Erythroblast (primary cell): Measurements from ENCODE around the gene MARCHF5.

ENCODE experiments used
- GATA1 ChIP-seq: IDR thresholded peaks from 2 replicates; pipeline ENCODE4 v1.6.1; 2011; ENCODE audit warnings: low read depth, mild to moderate bottlenecking, control low read depth, low read length, moderate library complexity
- POLR2A ChIP-seq: IDR thresholded peaks from 2 replicates; pipeline ENCODE4 v1.6.1; 2011; ENCODE audit warnings: mild to moderate bottlenecking, low read length

- TF ChIP-seq POLR2A (no peak), GATA1 (no peak)
These were observed 59.4 kb downstream of the MARCHF5 start for GRCh38 chr10:92350411-92350810.
